ENCODE measurements around the gene GLYATL1.

The GLYATL1 gene

GRCh38 chr11:58927393-58928106, 11.7 kb upstream of the GLYATL1 start:
- peak; percentile 97 for DNase-seq
- Histone ChIP-seq H3K4me1 (ENCODE audit: control insufficient read depth, low read depth, low read length) (no peaks in the 10 kb centered on the region), H3K4me2 (ENCODE audit: low read length) (peak overlapping the region; percentile 70), H3K9ac (ENCODE audit: low read length) (peak overlapping the region; percentile 14), H3K27me3 (ENCODE audit: insufficient read depth, low read length, poor library complexity) (no peaks in the 10 kb centered on the region), H3K79me2 (ENCODE audit: control insufficient read depth, insufficient read depth, low read length) (no peaks in the 10 kb centered on the region), H2BK5ac (ENCODE audit: low read length) (no peak overlapping the region), H3K23ac (ENCODE audit: low read length) (peak overlapping the region; percentile 31), H3K79me1 (ENCODE audit: low read length) (no peaks in the 10 kb centered on the region), H3K4me3 (ENCODE audit: low read length) (peak overlapping the region; percentile 14), H3K36me3 (ENCODE audit: control insufficient read depth, insufficient read depth, low read length) (no peaks in the 10 kb centered on the region), H2BK15ac (replicated peaks; ENCODE audit: low read depth) (no peak overlapping the region), H3K27ac (ENCODE audit: low read depth, low read length) (no peak overlapping the region), H4K5ac (ENCODE audit: low read length) (peak overlapping the region; percentile 86), H2BK120ac (ENCODE audit: low read depth, low read length) (no peak overlapping the region), H3K18ac (ENCODE audit: low read length) (no peak overlapping the region), H4K8ac (ENCODE audit: low read depth, low read length) (no peak overlapping the region), H3K56ac (ENCODE audit: low read length) (peak overlapping the region; percentile 81), H2AK5ac (ENCODE audit: low read length) (no peak overlapping the region), H3K4ac (ENCODE audit: low read depth, low read length) (no peak overlapping the region)
- no CpG with 5 or more reads among the region's 15 CpGs for WGBS (ENCODE audit: extremely low coverage, insufficient coverage, low lambda C conversion rate)

- no CpG with 5 or more reads among the region's 6 CpGs for WGBS (ENCODE audit: extremely low coverage, insufficient coverage, low lambda C conversion rate)
- DNase-seq = peak; percentile 33
- H2BK120ac ChIP-seq (ENCODE audit: low read depth, low read length) = no peak overlapping the region
- H3K4me2 ChIP-seq (ENCODE audit: low read length) = peak overlapping the region; percentile 70
- no peaks in the 10 kb centered on the region for H3K79me2 ChIP-seq (ENCODE audit: control insufficient read depth, insufficient read depth, low read length)
- no peak overlapping the region for H2BK5ac ChIP-seq (ENCODE audit: low read length)
- H3K36me3 ChIP-seq (ENCODE audit: control insufficient read depth, insufficient read depth, low read length) = no peaks in the 10 kb centered on the region
- no peaks in the 10 kb centered on the region for H3K27me3 ChIP-seq (ENCODE audit: insufficient read depth, low read length, poor library complexity)
- no peaks in the 10 kb centered on the region for H3K4me1 ChIP-seq (ENCODE audit: control insufficient read depth, low read depth, low read length)
- H3K23ac ChIP-seq (ENCODE audit: low read length) = no peak overlapping the region
- H4K8ac ChIP-seq (ENCODE audit: low read depth, low read length) = no peak overlapping the region
- H3K18ac ChIP-seq (ENCODE audit: low read length) = no peak overlapping the region
- no peak overlapping the region for H3K4ac ChIP-seq (ENCODE audit: low read depth, low read length)
- H3K56ac ChIP-seq (ENCODE audit: low read length) = peak overlapping the region; percentile 81
- H4K5ac ChIP-seq (ENCODE audit: low read length) = peak overlapping the region; percentile 86
- peak overlapping the region; percentile 14 for H3K9ac ChIP-seq (ENCODE audit: low read length)
- peak overlapping the region; percentile 14 for H3K4me3 ChIP-seq (ENCODE audit: low read length)
- H2BK15ac ChIP-seq (replicated peaks; ENCODE audit: low read depth) = no peak overlapping the region
- no peaks in the 10 kb centered on the region for H3K79me1 ChIP-seq (ENCODE audit: low read length)
- no peak overlapping the region for H2AK5ac ChIP-seq (ENCODE audit: low read length)
- no peak overlapping the region for H3K27ac ChIP-seq (ENCODE audit: low read depth, low read length)
Observed at GRCh38 chr11:58928107-58928499, 11.2 kb upstream of the GLYATL1 start.

- Histone ChIP-seq H3K79me1 (ENCODE audit: low read length) (no peaks in the 10 kb centered on the region), H4K8ac (ENCODE audit: low read depth, low read length) (no peak overlapping the region), H3K4me2 (ENCODE audit: low read length) (no peak overlapping the region), H2BK5ac (ENCODE audit: low read length) (no peak overlapping the region), H3K27ac (ENCODE audit: low read depth, low read length) (no peak overlapping the region), H2BK15ac (replicated peaks; ENCODE audit: low read depth) (no peak overlapping the region), H3K27me3 (ENCODE audit: insufficient read depth, low read length, poor library complexity) (no peaks in the 10 kb centered on the region), H3K4me3 (ENCODE audit: low read length) (no peak overlapping the region), H3K4me1 (ENCODE audit: control insufficient read depth, low read depth, low read length) (no peaks in the 10 kb centered on the region), H2BK120ac (ENCODE audit: low read depth, low read length) (no peak overlapping the region), H3K36me3 (ENCODE audit: control insufficient read depth, insufficient read depth, low read length) (no peaks in the 10 kb centered on the region), H3K79me2 (ENCODE audit: control insufficient read depth, insufficient read depth, low read length) (no peaks in the 10 kb centered on the region), H3K56ac (ENCODE audit: low read length) (no peak overlapping the region), H2AK5ac (ENCODE audit: low read length) (no peak overlapping the region), H3K4ac (ENCODE audit: low read depth, low read length) (no peak overlapping the region), H3K9ac (ENCODE audit: low read length) (no peak overlapping the region), H3K23ac (ENCODE audit: low read length) (no peak overlapping the region), H4K5ac (ENCODE audit: low read length) (no peak overlapping the region), H3K18ac (ENCODE audit: low read length) (no peak overlapping the region)
- no peak for DNase-seq
Observed at GRCh38 chr11:58928691-58929090, 10.6 kb upstream of the GLYATL1 start.

DNA sequence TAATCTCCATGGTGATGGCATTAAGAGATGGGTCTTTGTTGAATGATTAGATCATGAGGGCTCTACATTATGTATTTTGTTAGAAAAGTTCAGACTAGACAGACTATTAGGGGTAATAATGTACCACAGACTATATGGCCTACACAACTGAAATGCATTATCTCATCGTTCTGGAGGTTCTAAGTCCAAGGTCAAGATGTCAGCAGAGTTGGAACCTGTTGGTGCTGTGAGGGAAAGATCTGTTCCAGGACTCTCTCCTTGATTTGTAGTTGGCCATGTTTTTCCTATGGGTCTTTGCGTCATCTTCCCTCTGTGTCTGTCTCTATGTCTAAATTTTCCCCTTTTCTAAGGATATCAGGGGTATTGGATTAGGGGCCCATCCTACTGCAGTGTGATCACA, 8.4 kb upstream of the GLYATL1 start:
- no CpG with 5 or more reads among the region's 2 CpGs for WGBS (ENCODE audit: extremely low coverage, insufficient coverage, low lambda C conversion rate)
- H3K27ac ChIP-seq (ENCODE audit: low read depth, low read length) = no peak overlapping the region
- no peak overlapping the region for H2BK15ac ChIP-seq (replicated peaks; ENCODE audit: low read depth)
- H4K8ac ChIP-seq (ENCODE audit: low read depth, low read length) = no peak overlapping the region
- no peaks in the 10 kb centered on the region for H3K36me3 ChIP-seq (ENCODE audit: control insufficient read depth, insufficient read depth, low read length)
- H3K4me2 ChIP-seq (ENCODE audit: low read length) = no peak overlapping the region
- no peak overlapping the region for H3K23ac ChIP-seq (ENCODE audit: low read length)
- H3K27me3 ChIP-seq (ENCODE audit: insufficient read depth, low read length, poor library complexity) = no peaks in the 10 kb centered on the region
- no peaks in the 10 kb centered on the region for H3K79me2 ChIP-seq (ENCODE audit: control insufficient read depth, insufficient read depth, low read length)
- H3K9ac ChIP-seq (ENCODE audit: low read length) = no peak overlapping the region
- no peaks in the 10 kb centered on the region for H3K4me1 ChIP-seq (ENCODE audit: control insufficient read depth, low read depth, low read length)
- H4K5ac ChIP-seq (ENCODE audit: low read length) = no peak overlapping the region
- no peak overlapping the region for H2BK120ac ChIP-seq (ENCODE audit: low read depth, low read length)
- no peaks in the 10 kb centered on the region for H3K79me1 ChIP-seq (ENCODE audit: low read length)
- no peak overlapping the region for H3K18ac ChIP-seq (ENCODE audit: low read length)
- DNase-seq = no peak
- H2AK5ac ChIP-seq (ENCODE audit: low read length) = no peak overlapping the region
- no peak overlapping the region for H2BK5ac ChIP-seq (ENCODE audit: low read length)
- H3K4ac ChIP-seq (ENCODE audit: low read depth, low read length) = no peak overlapping the region
- no peak overlapping the region for H3K4me3 ChIP-seq (ENCODE audit: low read length)
- H3K56ac ChIP-seq (ENCODE audit: low read length) = no peak overlapping the region

- Histone ChIP-seq H3K4me1 (ENCODE audit: control insufficient read depth, low read depth, low read length) (no peaks in the 10 kb centered on the region), H3K4me2 (ENCODE audit: low read length) (no peak overlapping the region), H3K23ac (ENCODE audit: low read length) (no peak overlapping the region), H3K27ac (ENCODE audit: low read depth, low read length) (no peak overlapping the region), H2BK5ac (ENCODE audit: low read length) (no peak overlapping the region), H4K5ac (ENCODE audit: low read length) (no peak overlapping the region), H3K79me1 (ENCODE audit: low read length) (no peaks in the 10 kb centered on the region), H3K4me3 (ENCODE audit: low read length) (no peak overlapping the region), H2BK120ac (ENCODE audit: low read depth, low read length) (no peak overlapping the region), H3K4ac (ENCODE audit: low read depth, low read length) (no peak overlapping the region), H3K36me3 (ENCODE audit: control insufficient read depth, insufficient read depth, low read length) (no peaks in the 10 kb centered on the region), H3K27me3 (ENCODE audit: insufficient read depth, low read length, poor library complexity) (no peaks in the 10 kb centered on the region), H4K8ac (ENCODE audit: low read depth, low read length) (no peak overlapping the region), H2AK5ac (ENCODE audit: low read length) (no peak overlapping the region), H3K18ac (ENCODE audit: low read length) (no peak overlapping the region), H2BK15ac (replicated peaks; ENCODE audit: low read depth) (no peak overlapping the region), H3K56ac (ENCODE audit: low read length) (no peak overlapping the region), H3K79me2 (ENCODE audit: control insufficient read depth, insufficient read depth, low read length) (no peaks in the 10 kb centered on the region), H3K9ac (ENCODE audit: low read length) (no peak overlapping the region)
- whole genome bisulfite sequencing (ENCODE audit: extremely low coverage, insufficient coverage, low lambda C conversion rate) = no CpG with 5 or more reads among the region's 3 CpGs
- no peak for DNase-seq
Observed at GRCh38 chr11:58933661-58934060, 5.6 kb upstream of the GLYATL1 start.

GRCh38 chr11:58934945-58935513, 4.3 kb upstream of the GLYATL1 start:
- Histone ChIP-seq H3K4me3 (ENCODE audit: low read length) (no peak overlapping the region), H2BK15ac (replicated peaks; ENCODE audit: low read depth) (no peak overlapping the region), H4K5ac (ENCODE audit: low read length) (no peak overlapping the region), H3K56ac (ENCODE audit: low read length) (no peak overlapping the region), H4K8ac (ENCODE audit: low read depth, low read length) (no peak overlapping the region), H3K79me1 (ENCODE audit: low read length) (no peaks in the 10 kb centered on the region), H2BK5ac (ENCODE audit: low read length) (no peak overlapping the region), H3K4me1 (ENCODE audit: control insufficient read depth, low read depth, low read length) (no peaks in the 10 kb centered on the region), H2AK5ac (ENCODE audit: low read length) (no peak overlapping the region), H3K23ac (ENCODE audit: low read length) (no peak overlapping the region), H3K4me2 (ENCODE audit: low read length) (no peak overlapping the region), H3K18ac (ENCODE audit: low read length) (no peak overlapping the region), H3K27ac (ENCODE audit: low read depth, low read length) (no peak overlapping the region), H3K79me2 (ENCODE audit: control insufficient read depth, insufficient read depth, low read length) (no peaks in the 10 kb centered on the region), H2BK120ac (ENCODE audit: low read depth, low read length) (no peak overlapping the region), H3K36me3 (ENCODE audit: control insufficient read depth, insufficient read depth, low read length) (no peaks in the 10 kb centered on the region), H3K9ac (ENCODE audit: low read length) (no peak overlapping the region), H3K4ac (ENCODE audit: low read depth, low read length) (no peak overlapping the region), H3K27me3 (ENCODE audit: insufficient read depth, low read length, poor library complexity) (no peaks in the 10 kb centered on the region)
- WGBS (ENCODE audit: extremely low coverage, insufficient coverage, low lambda C conversion rate) = no CpG with 5 or more reads among the region's 7 CpGs
- no peak for DNase-seq

Measured in mesendoderm (in vitro differentiated cells).